ENCODE data around the gene PPP1R9A.

The PPP1R9A gene

GRCh38 chr7:95317966-95318365, 410.6 kb downstream of the PPP1R9A start:
- Histone ChIP-seq H3K36me3 (replicated peaks) (no peaks in the 10 kb centered on the region), H3K27me3 (replicated peaks) (no peaks in the 10 kb centered on the region), H3K4me3 (ENCODE audit: low read depth, low read length) (no peak overlapping the region), H3K27ac (no peak overlapping the region)
- in situ Hi-C loops (cut with HindIII; ENCODE audit: low pct_ligation_motif_present, low sequenced_read_pairs), result no loop called here
- DNase-seq, result no peak
- TF ChIP-seq, protein P1, sequence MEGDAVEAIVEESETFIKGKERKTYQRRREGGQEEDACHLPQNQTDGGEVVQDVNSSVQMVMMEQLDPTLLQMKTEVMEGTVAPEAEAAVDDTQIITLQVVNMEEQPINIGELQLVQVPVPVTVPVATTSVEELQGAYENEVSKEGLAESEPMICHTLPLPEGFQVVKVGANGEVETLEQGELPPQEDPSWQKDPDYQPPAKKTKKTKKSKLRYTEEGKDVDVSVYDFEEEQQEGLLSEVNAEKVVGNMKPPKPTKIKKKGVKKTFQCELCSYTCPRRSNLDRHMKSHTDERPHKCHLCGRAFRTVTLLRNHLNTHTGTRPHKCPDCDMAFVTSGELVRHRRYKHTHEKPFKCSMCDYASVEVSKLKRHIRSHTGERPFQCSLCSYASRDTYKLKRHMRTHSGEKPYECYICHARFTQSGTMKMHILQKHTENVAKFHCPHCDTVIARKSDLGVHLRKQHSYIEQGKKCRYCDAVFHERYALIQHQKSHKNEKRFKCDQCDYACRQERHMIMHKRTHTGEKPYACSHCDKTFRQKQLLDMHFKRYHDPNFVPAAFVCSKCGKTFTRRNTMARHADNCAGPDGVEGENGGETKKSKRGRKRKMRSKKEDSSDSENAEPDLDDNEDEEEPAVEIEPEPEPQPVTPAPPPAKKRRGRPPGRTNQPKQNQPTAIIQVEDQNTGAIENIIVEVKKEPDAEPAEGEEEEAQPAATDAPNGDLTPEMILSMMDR (IDR thresholded peaks at IDR 0.05; ENCODE audit: low read depth, low read length, missing control alignments), result no peak

DNA sequence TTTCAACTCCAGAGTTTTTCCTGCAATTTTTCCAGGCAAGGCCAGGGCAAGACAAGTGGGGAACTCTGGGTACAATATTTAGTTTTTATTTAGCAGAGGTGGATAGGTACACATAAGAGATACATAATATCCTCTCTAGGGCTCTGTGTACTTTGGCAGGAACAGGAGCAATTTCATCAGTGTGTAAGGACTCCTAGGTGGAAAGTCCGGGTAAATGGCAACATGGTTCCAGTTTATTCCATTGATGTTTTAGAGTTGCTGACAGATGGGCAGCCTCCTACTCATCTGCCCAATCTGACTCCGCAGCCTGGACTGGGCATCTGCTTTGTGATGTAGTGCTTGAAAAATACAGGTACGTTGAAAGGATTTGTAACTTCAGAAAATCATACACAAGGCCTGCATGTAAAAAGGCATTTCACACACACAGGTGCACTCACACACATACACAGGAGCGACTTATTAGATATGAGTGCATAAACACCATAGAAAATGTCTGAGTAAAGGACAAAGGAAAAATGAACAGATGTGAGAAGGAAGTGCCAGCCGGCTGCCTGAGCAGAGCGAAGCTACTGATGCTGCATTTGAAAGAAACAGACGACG, 411.2 kb downstream of the PPP1R9A start:
- in situ Hi-C loops (cut with HindIII; ENCODE audit: low pct_ligation_motif_present, low sequenced_read_pairs), result no loop called here
- DNase-seq, result no peak
- Histone ChIP-seq H3K36me3 (replicated peaks) (no peaks in the 10 kb centered on the region), H3K27me3 (replicated peaks) (no peaks in the 10 kb centered on the region), H3K4me3 (ENCODE audit: low read depth, low read length) (no peak overlapping the region), H3K27ac (no peak overlapping the region)
- TF ChIP-seq, protein P1 (IDR thresholded peaks at IDR 0.05; ENCODE audit: low read depth, low read length, missing control alignments), result no peak

GRCh38 chr7:95319570-95319969, 412.2 kb downstream of the PPP1R9A start:
- TF ChIP-seq, protein P1 (IDR thresholded peaks at IDR 0.05; ENCODE audit: low read depth, low read length, missing control alignments), result no peak
- Histone ChIP-seq H3K36me3 (replicated peaks) (no peaks in the 10 kb centered on the region), H3K27ac (no peak overlapping the region), H3K27me3 (replicated peaks) (no peaks in the 10 kb centered on the region), H3K4me3 (ENCODE audit: low read depth, low read length) (no peak overlapping the region)
- in situ Hi-C loops (cut with HindIII; ENCODE audit: low pct_ligation_motif_present, low sequenced_read_pairs), result no loop called here
- DNase-seq, result no peak

GRCh38 chr7:95320651-95321050, 413.3 kb downstream of the PPP1R9A start:
- in situ Hi-C loops (cut with HindIII; ENCODE audit: low pct_ligation_motif_present, low sequenced_read_pairs), result no loop called here
- no peak overlapping the region for H3K4me3 ChIP-seq (ENCODE audit: low read depth, low read length)
- H3K36me3 ChIP-seq (replicated peaks), result no peaks in the 10 kb centered on the region
- no peak for DNase-seq
- H3K27me3 ChIP-seq (replicated peaks), result no peaks in the 10 kb centered on the region
- H3K27ac ChIP-seq, result no peak overlapping the region
- TF ChIP-seq, protein P1 (IDR thresholded peaks at IDR 0.05; ENCODE audit: low read depth, low read length, missing control alignments), result no peak

DNA sequence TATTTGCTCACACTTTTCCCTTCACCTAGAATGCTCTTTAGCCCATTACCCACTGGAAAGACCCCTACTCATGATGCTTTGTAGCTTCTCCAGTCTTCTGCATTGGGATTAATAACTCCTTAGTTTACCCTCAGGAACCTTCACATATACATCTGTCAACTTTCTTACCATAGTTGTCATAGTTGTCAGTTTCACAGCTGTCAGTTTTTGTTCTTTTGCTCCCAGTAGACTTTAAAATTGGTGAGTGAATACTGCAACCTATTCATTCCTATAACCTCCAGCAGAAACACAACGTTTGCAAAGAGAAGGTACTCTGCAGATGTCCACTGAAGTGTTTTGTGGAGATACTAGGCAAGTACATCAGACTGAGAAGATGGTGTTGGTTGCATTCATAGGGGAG, 414.3 kb downstream of the PPP1R9A start:
- in situ Hi-C loops (cut with HindIII; ENCODE audit: low pct_ligation_motif_present, low sequenced_read_pairs), result no loop called here
- H3K27me3 ChIP-seq (replicated peaks), result no peaks in the 10 kb centered on the region
- no peak overlapping the region for H3K4me3 ChIP-seq (ENCODE audit: low read depth, low read length)
- DNase-seq, result no peak
- TF ChIP-seq, protein P1 (IDR thresholded peaks at IDR 0.05; ENCODE audit: low read depth, low read length, missing control alignments), result no peak
- no peak overlapping the region for H3K27ac ChIP-seq
- no peaks in the 10 kb centered on the region for H3K36me3 ChIP-seq (replicated peaks)

- in situ Hi-C loops (cut with HindIII; ENCODE audit: low pct_ligation_motif_present, low sequenced_read_pairs), result no loop called here
- H3K27ac ChIP-seq, result no peak overlapping the region
- H3K4me3 ChIP-seq (ENCODE audit: low read depth, low read length), result no peak overlapping the region
- peak; percentile 10 for DNase-seq
- H3K27me3 ChIP-seq (replicated peaks), result no peaks in the 10 kb centered on the region
- TF ChIP-seq, protein P1 (IDR thresholded peaks at IDR 0.05; ENCODE audit: low read depth, low read length, missing control alignments), result no peak
- H3K36me3 ChIP-seq (replicated peaks), result no peaks in the 10 kb centered on the region
Observed at GRCh38 chr7:95322396-95322795, 415.0 kb downstream of the PPP1R9A start.

All from brain microvascular endothelial cell (primary cell).